Activated CD8-positive, alpha-beta T cell treated with anti-CD3 and anti-CD28 coated beads, Interleukin-2, amount 10 ng/mL, durations not matched to agents 7 days and 5 days (primary cell): ENCODE measurements around the gene MBD1. TPM values are rescaled to one million over a fixed set of nuclear protein-coding genes. Genes with fewer than 3 reads are reported as not detected.
"Not testable (repeated sequence)": the region's sequence is repeated elsewhere in the genome, so short reads cannot be mapped to it uniquely, and the experiment has no call there.

Source experiments
- ATAC-seq: fragments of 150-1000 bp; cut with Tn5 transposase; one replicate; pipeline ENCODE4 v1.10.0; 2021; ENCODE audit warnings: moderate library complexity
- CTCF ChIA-PET: fragments of 350-600 bp; sonication (Branson Sonifier 250); formaldehyde crosslinking; loops from one replicate; lab custom pipeline; 2021; ENCODE audit warnings: antibody characterized with exemption; lab: Charles Lee
- POLR2A ChIA-PET: fragments of 350-600 bp; sonication (Branson Sonifier 250); formaldehyde crosslinking; loops from one replicate; lab custom pipeline; 2021; ENCODE audit warnings: antibody characterized with exemption; lab: Charles Lee
- DNase-seq: peaks from one replicate; pipeline ENCODE4 v3.0.0-alpha.2; 2020
- H3K27ac Mint-ChIP-seq: one replicate; pipeline ENCODE4 v1.8.0; 2021; ENCODE audit warnings: mild to moderate bottlenecking, mixed read lengths
- H3K27me3 Mint-ChIP-seq: one replicate; pipeline ENCODE4 v1.8.0; 2021; ENCODE audit warnings: low read depth, mixed read lengths
- H3K36me3 Mint-ChIP-seq: one replicate; pipeline ENCODE4 v1.8.0; 2021; ENCODE audit warnings: low read depth, mixed read lengths
- H3K4me1 Mint-ChIP-seq: one replicate; pipeline ENCODE4 v1.8.0; 2021; ENCODE audit warnings: low read depth, mixed read lengths
- H3K4me3 Mint-ChIP-seq: one replicate; pipeline ENCODE4 v1.8.0; 2021; ENCODE audit warnings: mild to moderate bottlenecking, mixed read lengths
- H3K9me3 Mint-ChIP-seq: one replicate; pipeline ENCODE4 v1.8.0; 2022; ENCODE audit warnings: mixed read lengths; ENCODE audit not compliant: insufficient read depth
- total RNA-seq, 2 experiments: library from RNA; stranded (reverse); gene quantifications; one replicate each; pipeline ENCODE4 v1.2.3, GENCODE V29; 2021

The MBD1 gene
- total RNA-seq, 2 experiments from 2014 or later = 97.3 to 101 TPM

DNA sequence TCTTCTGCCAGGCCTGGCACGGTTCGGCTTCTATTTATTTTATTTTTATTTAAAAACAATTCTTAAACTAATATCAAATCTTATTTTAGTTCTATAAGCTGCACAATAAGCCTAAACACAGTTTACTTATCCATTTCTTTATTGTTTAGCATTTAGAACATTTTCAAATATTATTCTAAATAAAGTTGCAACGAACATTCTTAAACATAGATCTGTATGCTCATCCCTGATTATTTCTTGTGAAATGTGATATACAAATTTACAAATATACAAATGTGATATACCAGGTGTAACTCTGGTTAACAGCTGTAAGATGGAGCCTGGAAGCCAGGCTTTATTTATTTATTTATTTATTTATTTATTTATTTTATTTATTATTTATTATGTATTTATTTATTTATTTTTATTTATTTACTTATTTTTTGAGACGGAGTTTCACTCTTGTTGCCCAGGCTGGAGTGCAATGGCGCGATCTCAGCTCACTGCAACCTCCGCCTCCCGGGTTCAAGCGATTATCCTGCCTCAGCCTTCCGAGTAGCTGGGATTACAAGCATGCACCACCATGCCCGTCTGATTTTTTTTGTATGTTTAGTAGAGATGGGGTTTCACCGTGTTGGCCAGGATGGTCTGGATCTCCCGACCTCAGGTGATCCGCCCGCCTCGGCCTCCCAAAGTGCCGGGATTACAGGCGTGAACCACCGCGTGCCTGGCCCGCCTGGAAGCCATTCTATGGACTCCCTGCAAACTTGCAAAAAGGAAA is 7.2 kb upstream of the MBD1 start:
- peaks cover 37% of the 10 kb centered on the region for H3K36me3 Mint-ChIP-seq
- H3K27me3 Mint-ChIP-seq, DNase-seq, H3K9me3 Mint-ChIP-seq, ATAC-seq: not testable (repeated sequence)
- peak overlapping the region; percentile 99 for H3K27ac Mint-ChIP-seq
- ChIA-PET CTCF (interaction anchor here (0.9 to 3.3 kb wide), 4 partner anchors 10 to 67 kb away, joined by 3 to 25 read pairs (median 5); no protein-coding TSS in a partner anchor), POLR2A (interaction anchor here (1.0 to 1.2 kb wide), 4 partner anchors 7 to 19 kb away, joined by 3 to 4 read pairs (median 3); partner anchors contain the start of gene MBD1)
- peak overlapping the region; percentile 100 for H3K4me3 Mint-ChIP-seq
- H3K4me1 Mint-ChIP-seq = peaks cover 39% of the 10 kb centered on the region

DNA sequence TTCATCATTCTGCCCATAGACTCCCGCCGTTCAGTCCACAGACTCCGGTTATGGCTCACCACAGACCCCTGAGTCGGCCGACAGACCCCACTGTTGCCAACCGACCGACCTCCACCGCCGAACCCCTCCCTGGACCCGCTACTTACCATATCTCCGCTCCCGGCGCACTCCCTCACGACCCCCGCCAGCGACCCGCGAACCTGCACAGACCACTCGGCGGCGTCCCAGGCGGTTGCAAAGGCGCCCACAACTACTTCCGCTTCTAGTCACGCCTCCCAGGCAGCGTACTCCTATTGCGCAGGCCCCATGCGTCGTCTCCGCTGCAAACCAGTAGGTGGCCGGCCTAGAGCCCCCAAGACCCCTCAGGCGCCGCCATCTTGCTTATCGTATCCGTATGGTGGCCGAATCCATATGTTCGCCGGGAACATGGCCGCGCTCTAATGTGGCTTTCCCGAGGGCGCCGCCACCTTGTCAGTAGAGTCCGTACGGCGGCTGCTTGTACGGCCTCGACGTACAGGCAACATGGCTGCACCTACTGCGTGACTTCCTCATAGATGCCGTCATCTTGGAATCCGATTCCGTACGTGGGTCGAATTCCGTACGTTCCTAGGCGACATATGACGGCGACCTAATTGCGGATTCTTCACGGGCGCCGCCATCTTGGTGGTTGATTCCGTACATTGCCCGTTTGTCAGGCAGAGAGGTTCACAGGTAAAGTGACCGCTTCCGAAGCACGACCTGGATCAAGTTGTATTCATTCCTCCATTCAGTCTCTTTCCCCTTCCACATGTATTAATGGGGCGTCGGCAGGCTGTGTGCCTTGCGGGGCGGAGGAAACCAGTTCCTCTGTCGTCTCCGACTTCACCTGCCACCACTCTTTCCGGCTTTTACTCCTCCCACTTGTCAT is 6.4 kb upstream of the MBD1 start, which contains the start of gene CXXC1:
Gene CXXC1 (minus strand): TSS at position 252 of the 907 bp plus-strand sequence. CDS start 103 bp downstream, at position 149.
- peak within 1 kb of the TSS; percentile 99 for H3K27ac Mint-ChIP-seq
- H3K36me3 Mint-ChIP-seq = peaks cover 45% of the 10 kb centered on the region
- ChIA-PET CTCF (interaction anchor here (3.3 kb wide), 1 partner anchor 68 kb away, joined by 25 read pairs; no protein-coding TSS in a partner anchor), POLR2A (interaction anchor here (1.0 to 1.2 kb wide), 2 partner anchors 17 to 18 kb away, joined by 3 read pairs; no protein-coding TSS in a partner anchor)
- H3K4me3 Mint-ChIP-seq = peak within 1 kb of the TSS; percentile 100
- DNase-seq = peak; percentile 98
- no peaks in the 10 kb centered on the region for H3K27me3 Mint-ChIP-seq
- peaks cover 47% of the 10 kb centered on the region for H3K4me1 Mint-ChIP-seq
- no peaks in the 10 kb centered on the region for H3K9me3 Mint-ChIP-seq
- peak; percentile 93 for ATAC-seq

DNA sequence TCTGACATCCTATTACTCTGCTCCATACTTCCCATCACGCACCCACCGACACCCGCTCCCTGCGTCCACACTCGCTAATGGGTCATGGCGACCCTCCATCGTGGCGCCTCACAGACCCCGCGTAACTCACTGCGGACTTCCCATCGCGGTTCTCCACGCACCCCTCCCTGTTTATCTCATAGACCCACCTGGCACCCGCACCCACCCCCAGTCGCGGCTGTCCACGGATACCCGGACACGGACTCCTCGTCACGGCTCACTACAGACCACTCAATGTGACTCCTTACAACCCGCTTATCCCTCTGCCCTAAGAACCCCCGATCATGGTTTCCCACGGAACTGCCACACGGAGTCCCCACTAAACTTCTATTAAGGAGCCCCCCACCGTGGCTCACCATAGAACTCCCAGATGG is 5.7 kb upstream of the MBD1 start:
- peak overlapping the region; percentile 100 for H3K4me3 Mint-ChIP-seq
- no peaks in the 10 kb centered on the region for H3K9me3 Mint-ChIP-seq
- H3K36me3 Mint-ChIP-seq = peaks cover 52% of the 10 kb centered on the region
- peak overlapping the region; percentile 99 for H3K27ac Mint-ChIP-seq
- POLR2A ChIA-PET = no interaction called here
- DNase-seq = no peak
- H3K4me1 Mint-ChIP-seq = peaks cover 53% of the 10 kb centered on the region
- peak; percentile 5 for ATAC-seq
- CTCF ChIA-PET = no interaction called here
- H3K27me3 Mint-ChIP-seq = no peaks in the 10 kb centered on the region

DNA sequence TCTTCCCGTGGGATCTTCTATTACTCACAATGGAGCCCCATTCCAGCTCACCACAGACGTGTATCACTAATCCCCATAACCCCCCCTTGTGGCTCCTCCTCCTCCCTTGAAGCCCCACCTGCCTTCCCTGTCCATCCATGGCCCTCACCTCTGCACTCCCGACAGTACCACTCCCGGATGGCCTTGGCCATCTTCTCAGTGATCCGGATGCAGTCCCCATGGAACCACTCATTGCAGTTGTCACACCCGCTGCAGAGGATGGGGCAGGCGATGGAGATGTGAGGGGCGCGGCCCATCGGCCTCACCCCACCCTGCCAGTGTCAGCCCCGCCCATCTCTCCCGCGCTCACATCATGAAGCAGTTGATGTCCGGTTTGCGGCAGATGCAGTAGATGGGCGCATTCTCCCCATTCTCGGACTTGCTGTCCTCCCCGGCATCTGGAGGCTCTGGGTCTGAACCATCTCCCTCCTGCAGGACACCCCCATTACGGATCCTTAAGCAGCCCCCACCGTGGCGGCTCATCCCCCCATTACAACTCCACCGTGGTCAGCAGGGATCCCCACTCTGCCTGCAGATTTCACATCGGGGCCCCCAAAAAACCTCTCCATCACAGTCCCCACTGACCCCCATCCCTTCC is 5.2 kb upstream of the MBD1 start:
- Mint-ChIP-seq H3K27ac (peak overlapping the region; percentile 99), H3K36me3 (peaks cover 55% of the 10 kb centered on the region), H3K4me1 (peaks cover 54% of the 10 kb centered on the region), H3K9me3 (no peaks in the 10 kb centered on the region), H3K4me3 (peak overlapping the region; percentile 100), H3K27me3 (no peaks in the 10 kb centered on the region)
- ATAC-seq (no peak), DNase-seq (peak; percentile 63)
- CTCF ChIA-PET = no interaction called here
- POLR2A ChIA-PET = no interaction called here

DNA sequence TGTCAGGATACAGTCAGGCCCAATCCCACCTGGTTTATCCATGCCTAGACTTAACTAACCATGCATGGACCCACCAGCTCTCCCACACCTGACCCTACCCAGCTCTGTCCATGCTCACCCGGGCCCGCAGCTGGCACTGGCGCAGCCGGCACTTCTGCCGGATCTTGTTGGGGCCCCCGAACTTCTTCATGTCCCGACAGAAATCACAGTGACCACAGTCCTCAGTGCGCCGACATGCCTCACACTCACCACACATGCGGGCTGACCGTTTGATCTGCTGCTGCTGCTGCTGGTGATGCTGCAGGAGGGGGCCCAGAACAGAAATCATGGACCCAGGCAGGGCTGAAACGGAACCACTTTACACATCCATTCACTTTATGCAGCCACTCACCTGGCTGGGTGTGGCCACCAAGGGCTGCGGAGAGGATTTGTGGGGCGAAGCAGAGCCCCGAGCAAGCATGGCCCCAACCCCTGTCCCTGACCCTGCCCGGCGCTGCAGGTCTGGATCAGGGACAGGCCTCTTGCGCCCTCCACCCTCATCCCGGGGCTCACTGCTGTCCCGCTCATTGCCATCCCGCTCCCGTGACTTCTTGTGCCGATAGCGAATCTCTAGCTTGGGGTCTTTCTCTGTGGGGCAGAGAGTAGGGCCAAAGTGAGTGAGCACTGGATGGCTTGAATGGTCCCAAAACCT is 4.5 kb upstream of the MBD1 start:
- DNase-seq (no peak), ATAC-seq (no peak)
- Mint-ChIP-seq H3K9me3 (no peaks in the 10 kb centered on the region), H3K36me3 (peaks cover 60% of the 10 kb centered on the region), H3K4me1 (peaks cover 55% of the 10 kb centered on the region), H3K27ac (peak overlapping the region; percentile 99), H3K4me3 (peak overlapping the region; percentile 100), H3K27me3 (no peaks in the 10 kb centered on the region)
- POLR2A ChIA-PET = no interaction called here
- CTCF ChIA-PET = no interaction called here

DNA sequence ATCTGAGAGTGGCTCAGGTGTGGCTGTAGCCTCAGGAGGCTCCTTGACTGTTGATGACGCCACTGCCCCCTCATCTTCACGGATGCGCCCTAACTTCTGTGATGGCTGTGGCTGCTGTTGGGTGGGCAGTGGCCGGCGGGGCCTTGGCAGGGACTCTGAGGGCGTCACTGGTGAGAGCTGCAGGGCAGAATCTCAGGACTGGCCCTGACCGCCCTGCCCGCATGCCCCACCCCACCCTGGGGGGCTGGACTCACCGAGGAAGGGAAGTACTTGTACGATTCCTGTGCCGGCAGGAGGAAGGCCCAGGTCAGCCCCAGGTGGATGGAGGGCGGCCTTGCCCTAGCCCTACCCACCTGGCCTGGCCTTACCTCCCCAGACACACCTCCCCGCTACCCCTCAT is 3.7 kb upstream of the MBD1 start:
- Mint-ChIP-seq H3K4me1 (peaks cover 62% of the 10 kb centered on the region), H3K4me3 (peak overlapping the region; percentile 4), H3K9me3 (no peaks in the 10 kb centered on the region), H3K27me3 (no peaks in the 10 kb centered on the region), H3K36me3 (peaks cover 67% of the 10 kb centered on the region), H3K27ac (peak overlapping the region; percentile 71)
- no peak for ATAC-seq
- CTCF ChIA-PET = no interaction called here
- POLR2A ChIA-PET = no interaction called here
- no peak for DNase-seq

DNA sequence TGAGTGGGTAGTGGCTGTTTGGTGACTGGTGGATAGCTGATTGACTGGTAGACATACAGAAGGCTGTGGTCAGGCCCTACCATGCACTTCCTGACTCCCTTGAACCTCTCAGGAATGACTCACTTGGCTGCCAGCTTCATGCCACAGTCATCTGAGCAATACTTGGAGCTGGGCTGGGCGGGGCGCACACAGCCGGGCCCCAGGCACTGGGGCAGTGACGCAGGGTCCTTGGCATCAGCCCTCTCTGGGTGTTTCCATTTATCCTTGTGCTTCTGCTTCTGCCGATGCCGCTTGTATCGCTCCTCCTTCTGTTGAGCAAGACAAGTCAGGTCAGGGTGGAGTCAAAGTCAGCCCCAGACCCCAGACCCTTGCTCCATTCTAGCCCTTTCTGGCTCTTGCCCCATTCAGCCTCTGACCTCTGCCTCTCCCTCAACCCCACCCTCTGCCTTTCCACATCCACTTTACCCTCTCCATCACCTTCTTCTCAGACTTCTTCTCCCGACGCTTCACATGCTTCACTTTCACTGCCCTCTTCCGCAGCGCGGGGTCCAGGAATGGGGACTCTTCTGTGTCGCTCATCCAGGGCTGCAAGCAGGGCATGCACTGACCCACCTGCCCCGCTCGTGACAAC is 3.0 kb upstream of the MBD1 start:
- ChIA-PET CTCF (no interaction called here), POLR2A (interaction anchor here (1.9 kb wide), 1 partner anchor 22 kb away, joined by 5 read pairs; no protein-coding TSS in a partner anchor)
- H3K4me3 Mint-ChIP-seq = peak overlapping the region; percentile 38
- peak overlapping the region; percentile 81 for H3K27ac Mint-ChIP-seq
- H3K9me3 Mint-ChIP-seq = no peaks in the 10 kb centered on the region
- peaks cover 69% of the 10 kb centered on the region for H3K36me3 Mint-ChIP-seq
- H3K4me1 Mint-ChIP-seq = peaks cover 68% of the 10 kb centered on the region
- no peak for ATAC-seq
- H3K27me3 Mint-ChIP-seq = no peaks in the 10 kb centered on the region
- DNase-seq = no peak

DNA sequence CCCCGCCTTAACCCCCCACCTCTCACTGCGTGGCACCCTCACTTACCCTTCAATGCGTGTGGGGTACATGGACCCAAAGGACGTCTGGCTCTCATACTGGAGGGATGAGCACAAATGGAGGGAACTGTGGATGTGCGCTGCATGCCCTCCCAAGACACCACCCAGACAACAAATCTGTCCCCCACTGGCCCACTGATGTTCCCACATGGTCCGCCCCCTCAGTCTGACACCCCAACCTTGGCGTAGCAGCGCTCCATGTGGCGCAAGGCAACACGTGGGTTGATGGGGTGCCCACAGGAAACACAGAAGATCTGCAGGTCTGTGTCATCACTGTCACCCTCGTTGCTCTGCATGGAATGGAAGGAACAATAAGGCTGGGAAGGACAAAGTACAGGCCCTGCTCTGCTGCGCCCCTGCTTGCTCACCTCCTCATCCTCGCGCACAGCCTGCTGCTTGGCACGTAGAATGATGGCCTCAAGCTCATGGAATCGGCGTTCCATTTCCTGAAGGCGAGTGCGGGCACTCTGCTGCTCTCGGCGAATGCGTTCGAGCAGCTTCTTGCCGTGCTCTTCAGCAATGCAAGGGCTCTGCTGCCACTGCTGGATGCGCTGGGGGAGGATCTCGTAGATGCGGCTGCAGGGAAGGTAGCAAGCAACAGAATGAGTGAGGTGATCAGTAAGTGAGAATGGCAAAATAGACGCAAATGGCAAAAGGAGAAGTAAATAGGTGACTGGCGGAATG is 2.3 kb upstream of the MBD1 start:
- DNase-seq = no peak
- H3K4me3 Mint-ChIP-seq = peak overlapping the region; percentile 17

DNA sequence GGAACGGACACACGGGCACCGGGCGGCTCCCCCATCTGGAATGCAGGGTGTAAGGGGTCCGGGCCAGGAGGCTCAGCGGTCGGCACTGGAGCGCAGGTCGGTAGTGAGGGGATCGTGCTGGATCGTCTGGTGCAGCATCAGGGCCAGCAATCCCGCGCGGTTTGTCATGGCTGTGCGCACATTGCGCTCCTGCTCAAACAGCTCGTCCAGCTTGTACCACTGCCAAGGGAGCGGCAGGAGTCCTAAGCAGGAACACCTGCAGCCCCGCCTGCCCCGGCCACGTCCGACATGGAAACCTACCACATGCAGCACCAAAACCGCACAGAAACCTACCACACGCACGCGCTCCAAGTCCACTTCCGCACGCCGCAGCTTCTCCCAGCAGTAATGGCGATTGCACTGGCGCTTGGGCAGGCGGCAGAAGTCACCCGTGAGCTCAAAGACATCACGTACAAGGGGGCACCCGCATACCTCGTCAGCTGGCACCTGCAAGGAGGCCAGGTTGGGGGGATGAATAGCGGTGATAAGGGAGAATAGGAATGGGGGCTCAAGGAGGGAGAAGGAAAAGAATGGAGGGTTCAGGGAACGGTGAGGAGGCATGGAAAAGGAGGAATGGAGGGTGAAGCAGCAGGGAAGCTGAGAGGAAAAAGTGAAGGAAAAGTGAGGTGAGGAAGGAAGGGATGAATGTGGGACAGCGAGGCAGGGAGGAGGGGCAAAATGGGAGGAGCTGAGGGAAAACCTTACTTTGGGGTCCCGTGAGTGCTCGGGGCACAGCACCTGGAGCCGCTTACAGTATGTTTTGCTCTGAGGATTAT is 1.4 kb upstream of the MBD1 start:
- no peak for DNase-seq
- Mint-ChIP-seq H3K27me3 (no peaks in the 10 kb centered on the region), H3K36me3 (peaks cover 80% of the 10 kb centered on the region), H3K27ac (peak overlapping the region; percentile 63), H3K4me3 (peak overlapping the region; percentile 96), H3K9me3 (no peaks in the 10 kb centered on the region), H3K4me1 (peaks cover 73% of the 10 kb centered on the region)
- CTCF ChIA-PET = interaction anchor here (1.4 to 3.3 kb wide), 3 partner anchors 15 to 74 kb away, joined by 5 to 50 read pairs (median 47); partner anchors contain the start of gene CFAP53
- no peak for ATAC-seq
- POLR2A ChIA-PET = interaction anchor here (1.2 to 1.9 kb wide), 3 partner anchors 17 to 25 kb away, joined by 3 to 11 read pairs (median 5); partner anchors contain the start of gene CFAP53

More for the DNA sequence above, 2.3 kb upstream of the MBD1 start:
- Mint-ChIP-seq H3K27me3 (no peaks in the 10 kb centered on the region), H3K36me3 (peaks cover 76% of the 10 kb centered on the region), H3K4me1 (peaks cover 71% of the 10 kb centered on the region), H3K9me3 (no peaks in the 10 kb centered on the region), H3K27ac (peak overlapping the region; percentile 11)
- ATAC-seq = no peak
- ChIA-PET CTCF (interaction anchor here (3.2 to 3.3 kb wide), 2 partner anchors 16 to 73 kb away, joined by 47 to 50 read pairs; partner anchors contain the start of gene CFAP53), POLR2A (interaction anchor here (1.2 to 1.9 kb wide), 2 partner anchors 22 to 24 kb away, joined by 3 to 5 read pairs; no protein-coding TSS in a partner anchor)
